MM.1S (cell line): ENCODE data around the gene PCNX1.
"Not testable (repeated sequence)": the region's sequence is repeated elsewhere in the genome, so short reads cannot be mapped to it uniquely, and the experiment has no call there.

Experiments used
- DNase-seq: peaks from one replicate; pipeline ENCODE4 v3.0.0-alpha.2; 2015
- H2AFZ ChIP-seq: fragments of 300-600 bp; sonication (generic); 2 replicates; pipeline ENCODE4 v1.6.0; 2016; ENCODE audit warnings: antibody characterized with exemption, low read length
- H3F3A ChIP-seq: fragments of 300-600 bp; sonication (generic); 2 replicates; pipeline ENCODE4 v1.6.1; 2016; ENCODE audit warnings: mild to moderate bottlenecking, antibody characterized with exemption, low read length, moderate library complexity, mixed read lengths; ENCODE audit not compliant: insufficient read depth
- H3K27ac ChIP-seq: fragments of 300-600 bp; sonication (generic); 2 replicates; pipeline ENCODE4 v1.5.1; 2016; ENCODE audit warnings: mild to moderate bottlenecking, low read length
- H3K27me3 ChIP-seq: fragments of 300-600 bp; sonication (generic); replicated peaks from 2 replicates; pipeline ENCODE4 v1.6.0; 2016; ENCODE audit warnings: low read length; ENCODE audit not compliant: insufficient read depth
- H3K36me3 ChIP-seq: fragments of 300-600 bp; sonication (generic); replicated peaks from 2 replicates; pipeline ENCODE4 v1.6.1; 2016; ENCODE audit warnings: mild to moderate bottlenecking, low read length, mixed read lengths; ENCODE audit not compliant: insufficient read depth
- H3K4me1 ChIP-seq: fragments of 300-600 bp; sonication (generic); 2 replicates; pipeline ENCODE4 v1.6.1; 2016; ENCODE audit warnings: low read length, mixed read lengths
- H3K4me2 ChIP-seq: fragments of 300-600 bp; sonication (generic); 2 replicates; pipeline ENCODE4 v1.6.0; 2016; ENCODE audit warnings: low read depth, low read length
- H3K4me3 ChIP-seq: fragments of 300-600 bp; sonication (generic); 2 replicates; pipeline ENCODE4 v1.5.1; 2016; ENCODE audit warnings: low read length, mixed read lengths
- H3K79me2 ChIP-seq: fragments of 300-600 bp; sonication (generic); 2 replicates; pipeline ENCODE4 v1.6.1; 2016; ENCODE audit warnings: mixed run types, low read length, mixed read lengths
- H3K9ac ChIP-seq: fragments of 300-600 bp; sonication (generic); 2 replicates; pipeline ENCODE4 v1.6.1; 2016; ENCODE audit warnings: low read length, mixed read lengths
- H3K9me2 ChIP-seq: fragments of 300-600 bp; sonication (generic); replicated peaks from 2 replicates; pipeline ENCODE4 v1.6.1; 2016; ENCODE audit warnings: mild to moderate bottlenecking, low read length, mixed read lengths; ENCODE audit not compliant: insufficient read depth
- H3K9me3 ChIP-seq: fragments of 300-600 bp; sonication (generic); replicated peaks from 2 replicates; pipeline ENCODE4 v1.6.1; 2016; ENCODE audit warnings: mild to moderate bottlenecking, low read length, mixed read lengths; ENCODE audit not compliant: insufficient read depth
- H4K20me1 ChIP-seq: fragments of 300-600 bp; sonication (generic); 2 replicates; pipeline ENCODE4 v1.6.1; 2016; ENCODE audit warnings: mild to moderate bottlenecking, low read length, moderate library complexity, mixed read lengths; ENCODE audit not compliant: insufficient read depth
- EZH2 ChIP-seq: fragments of 300-600 bp; sonication (generic); optimal IDR thresholded peaks from 2 replicates; pipeline ENCODE3; 2017; ENCODE audit warnings: low read depth, mild to moderate bottlenecking, antibody characterized with exemption, low read length, mixed read lengths
- EZH2phosphoT487 ChIP-seq: fragments of 300-600 bp; sonication (generic); IDR thresholded peaks from 2 replicates; pipeline ENCODE4 v1.6.1; 2018; ENCODE audit warnings: antibody characterized with exemption, low read length
- TF ChIP-seq, protein P1 (sequence below): fragments of 300-600 bp; sonication (generic); IDR thresholded peaks from 2 replicates; pipeline ENCODE4 v1.5.1; 2016; ENCODE audit warnings: antibody characterized with exemption, low read length, mixed read lengths

The PCNX1 gene

GRCh38 chr14:71061458-71061857, 154.2 kb downstream of the PCNX1 start:
- no peak for TF ChIP-seq EZH2
- TF ChIP-seq EZH2phosphoT487 = no peak
- TF ChIP-seq, protein P1, sequence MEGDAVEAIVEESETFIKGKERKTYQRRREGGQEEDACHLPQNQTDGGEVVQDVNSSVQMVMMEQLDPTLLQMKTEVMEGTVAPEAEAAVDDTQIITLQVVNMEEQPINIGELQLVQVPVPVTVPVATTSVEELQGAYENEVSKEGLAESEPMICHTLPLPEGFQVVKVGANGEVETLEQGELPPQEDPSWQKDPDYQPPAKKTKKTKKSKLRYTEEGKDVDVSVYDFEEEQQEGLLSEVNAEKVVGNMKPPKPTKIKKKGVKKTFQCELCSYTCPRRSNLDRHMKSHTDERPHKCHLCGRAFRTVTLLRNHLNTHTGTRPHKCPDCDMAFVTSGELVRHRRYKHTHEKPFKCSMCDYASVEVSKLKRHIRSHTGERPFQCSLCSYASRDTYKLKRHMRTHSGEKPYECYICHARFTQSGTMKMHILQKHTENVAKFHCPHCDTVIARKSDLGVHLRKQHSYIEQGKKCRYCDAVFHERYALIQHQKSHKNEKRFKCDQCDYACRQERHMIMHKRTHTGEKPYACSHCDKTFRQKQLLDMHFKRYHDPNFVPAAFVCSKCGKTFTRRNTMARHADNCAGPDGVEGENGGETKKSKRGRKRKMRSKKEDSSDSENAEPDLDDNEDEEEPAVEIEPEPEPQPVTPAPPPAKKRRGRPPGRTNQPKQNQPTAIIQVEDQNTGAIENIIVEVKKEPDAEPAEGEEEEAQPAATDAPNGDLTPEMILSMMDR = no peak
- Histone ChIP-seq H3K9me2 (no peaks in the 10 kb centered on the region), H3K27ac (no peak overlapping the region), H3K27me3 (no peaks in the 10 kb centered on the region), H3F3A (no peaks in the 10 kb centered on the region), H3K9me3 (no peaks in the 10 kb centered on the region), H3K9ac (no peak overlapping the region), H3K4me2 (no peak overlapping the region), H4K20me1 (no peaks in the 10 kb centered on the region), H3K4me1 (no peaks in the 10 kb centered on the region), H3K79me2 (no peaks in the 10 kb centered on the region), H3K4me3 (no peak overlapping the region), H2AFZ (no peak overlapping the region), H3K36me3 (no peaks in the 10 kb centered on the region)
- no peak for DNase-seq

DNA sequence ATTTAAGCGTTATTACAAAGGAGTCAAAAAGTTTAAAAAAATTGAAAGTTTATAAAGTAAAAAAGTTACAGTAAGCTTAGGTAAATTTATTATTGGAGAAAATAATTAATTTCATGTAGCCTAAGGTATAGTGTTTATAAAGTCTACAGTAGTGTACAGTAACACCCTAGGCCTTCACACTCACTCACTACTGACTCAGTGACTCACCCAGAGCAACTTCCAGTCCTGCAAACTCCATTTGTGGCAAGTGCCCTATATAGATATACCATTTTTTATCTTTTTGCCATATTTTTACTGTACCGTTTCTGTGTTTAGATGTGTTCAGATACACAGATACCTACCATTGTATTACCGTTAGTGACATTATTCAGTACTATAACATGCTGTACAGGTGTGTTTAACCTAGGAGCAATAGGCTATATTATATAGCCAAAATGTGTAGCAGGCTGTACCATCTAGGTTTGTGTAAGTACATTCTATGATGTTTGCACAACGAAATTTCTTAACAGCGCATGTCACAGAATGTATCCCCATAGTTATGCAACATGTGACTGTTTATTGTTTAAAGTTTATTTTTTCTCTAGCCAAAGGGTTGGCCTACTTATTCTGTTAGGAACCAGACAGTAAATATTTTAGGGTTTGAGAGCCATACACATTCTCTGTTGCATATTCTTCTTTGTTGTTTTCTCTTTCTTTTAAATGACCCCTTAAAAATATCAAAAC, 155.5 kb downstream of the PCNX1 start:
- Histone ChIP-seq H3K4me3 (no peak overlapping the region), H4K20me1 (no peaks in the 10 kb centered on the region), H3K27me3 (no peaks in the 10 kb centered on the region), H3F3A (no peaks in the 10 kb centered on the region), H3K9ac (no peak overlapping the region), H2AFZ (no peak overlapping the region), H3K27ac (no peak overlapping the region), H3K4me1 (no peaks in the 10 kb centered on the region), H3K79me2 (no peaks in the 10 kb centered on the region), H3K9me2 (no peaks in the 10 kb centered on the region), H3K9me3 (no peaks in the 10 kb centered on the region), H3K36me3 (no peaks in the 10 kb centered on the region), H3K4me2 (no peak overlapping the region)
- no peak for DNase-seq
- TF ChIP-seq EZH2 (no peak), EZH2phosphoT487 (no peak)
- TF ChIP-seq, protein P1 = no peak

- H3K4me2 ChIP-seq = no peak overlapping the region
- H3K4me3 ChIP-seq = no peak overlapping the region
- TF ChIP-seq EZH2 = no peak
- TF ChIP-seq, protein P1 = no peak
- no peak for DNase-seq
- no peaks in the 10 kb centered on the region for H3K9me3 ChIP-seq
- no peaks in the 10 kb centered on the region for H3K79me2 ChIP-seq
- H4K20me1 ChIP-seq = no peaks in the 10 kb centered on the region
- H3K4me1 ChIP-seq = no peaks in the 10 kb centered on the region
- no peaks in the 10 kb centered on the region for H3F3A ChIP-seq
- H3K27ac ChIP-seq = no peak overlapping the region
- no peaks in the 10 kb centered on the region for H3K36me3 ChIP-seq
- no peak overlapping the region for H3K9ac ChIP-seq
- no peaks in the 10 kb centered on the region for H3K27me3 ChIP-seq
- no peaks in the 10 kb centered on the region for H3K9me2 ChIP-seq
- no peak overlapping the region for H2AFZ ChIP-seq
Observed at GRCh38 chr14:71063351-71063750, 156.1 kb downstream of the PCNX1 start.

GRCh38 chr14:71064747-71065146, 157.5 kb downstream of the PCNX1 start:
- H3K4me2 ChIP-seq, H3K36me3 ChIP-seq: not testable (repeated sequence)

More at GRCh38 chr14:71064747-71065146, 157.5 kb downstream of the PCNX1 start:
- DNase-seq, H3K9me2 ChIP-seq, H3F3A ChIP-seq, H3K4me1 ChIP-seq, H4K20me1 ChIP-seq, H3K9ac ChIP-seq, H3K79me2 ChIP-seq, H3K9me3 ChIP-seq, H3K27ac ChIP-seq, H3K4me3 ChIP-seq, H3K27me3 ChIP-seq, H2AFZ ChIP-seq: not testable (repeated sequence)
